GM18870 (cell line): ENCODE measurements around the gene CKB.

Experiments used
- ATAC-seq: cut with Tn5 transposase; IDR thresholded peaks from one replicate; pipeline ENCODE4 v1.9.1; 2021; ENCODE audit warnings: moderate library complexity; ENCODE audit not compliant: unreplicated experiment

Gene CKB

DNA sequence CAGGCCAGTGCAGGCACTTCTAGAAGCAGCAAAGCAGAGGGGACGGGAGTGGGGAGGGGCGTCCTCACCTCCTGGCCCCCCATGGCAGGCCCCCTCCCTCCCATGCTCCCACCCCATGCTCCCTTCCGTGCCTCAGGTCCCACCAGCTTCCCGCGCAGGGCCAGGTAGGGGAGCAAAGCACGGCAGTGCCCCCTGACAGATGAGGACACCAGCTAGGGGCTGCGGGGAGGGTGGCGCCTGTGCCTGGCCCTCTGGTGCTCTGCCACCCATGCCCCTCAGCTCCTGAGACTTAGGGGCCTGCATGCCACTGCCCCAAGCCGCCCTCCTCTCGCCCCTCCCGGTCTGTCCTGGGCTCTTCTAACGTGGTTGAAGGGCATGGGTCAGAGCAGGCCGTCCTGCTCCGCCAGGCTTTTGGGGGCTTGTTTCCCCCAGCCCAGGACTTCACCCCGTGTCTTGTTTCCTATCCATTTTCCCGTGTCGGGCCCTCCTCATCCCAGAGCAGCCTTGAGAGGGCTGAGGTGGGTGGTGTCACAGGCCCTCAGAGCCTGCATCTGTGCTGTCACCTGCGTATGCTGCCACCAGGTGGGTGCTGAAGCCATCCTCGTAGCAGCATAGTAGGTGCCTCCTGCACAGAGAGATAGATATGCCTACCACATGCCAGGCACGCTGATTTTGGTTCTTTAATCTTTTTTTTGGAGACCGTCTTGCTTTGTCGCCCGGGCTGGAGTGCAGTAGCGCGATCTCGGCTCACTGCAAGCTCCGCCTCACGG is 16.6 kb upstream of the CKB start:
- no peak for ATAC-seq

DNA sequence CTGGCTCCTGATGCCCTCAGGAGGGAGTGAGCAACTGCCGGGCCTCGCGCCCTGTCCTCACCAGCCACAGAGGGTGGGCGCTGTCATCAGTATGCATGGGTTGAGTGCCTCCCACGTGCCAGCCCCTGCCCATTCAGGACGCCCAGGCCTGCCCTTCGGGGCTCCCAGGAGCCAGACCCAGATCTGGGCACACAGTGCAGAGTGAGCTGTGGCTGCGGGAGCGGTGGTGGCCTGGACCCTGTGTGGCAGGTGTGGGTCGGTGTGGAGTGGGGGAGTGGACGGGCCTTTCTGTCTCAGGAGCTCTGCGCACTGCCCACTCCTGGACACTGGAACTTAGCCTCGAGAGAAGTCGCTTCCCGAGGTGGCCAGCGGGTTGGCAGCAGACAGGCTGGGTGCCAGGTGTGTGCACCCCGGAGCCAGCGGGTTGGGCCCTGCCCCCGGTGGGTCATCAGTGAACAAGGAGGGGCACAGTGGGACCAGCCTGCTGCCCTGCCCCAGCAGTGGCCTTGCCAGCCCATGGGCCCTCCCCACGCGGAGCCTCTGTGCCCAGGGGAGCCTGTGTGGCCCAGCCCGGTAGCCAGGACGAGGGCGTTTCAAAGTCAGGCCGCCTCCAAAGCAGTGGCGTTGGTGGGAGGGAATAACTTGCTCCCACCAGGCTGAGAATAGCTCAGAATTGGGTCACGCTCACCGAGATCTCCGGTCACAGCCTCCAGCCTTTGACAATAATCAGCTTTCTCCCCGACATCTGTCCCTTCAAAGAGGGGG is 15.8 kb upstream of the CKB start:
- no peak for ATAC-seq

DNA sequence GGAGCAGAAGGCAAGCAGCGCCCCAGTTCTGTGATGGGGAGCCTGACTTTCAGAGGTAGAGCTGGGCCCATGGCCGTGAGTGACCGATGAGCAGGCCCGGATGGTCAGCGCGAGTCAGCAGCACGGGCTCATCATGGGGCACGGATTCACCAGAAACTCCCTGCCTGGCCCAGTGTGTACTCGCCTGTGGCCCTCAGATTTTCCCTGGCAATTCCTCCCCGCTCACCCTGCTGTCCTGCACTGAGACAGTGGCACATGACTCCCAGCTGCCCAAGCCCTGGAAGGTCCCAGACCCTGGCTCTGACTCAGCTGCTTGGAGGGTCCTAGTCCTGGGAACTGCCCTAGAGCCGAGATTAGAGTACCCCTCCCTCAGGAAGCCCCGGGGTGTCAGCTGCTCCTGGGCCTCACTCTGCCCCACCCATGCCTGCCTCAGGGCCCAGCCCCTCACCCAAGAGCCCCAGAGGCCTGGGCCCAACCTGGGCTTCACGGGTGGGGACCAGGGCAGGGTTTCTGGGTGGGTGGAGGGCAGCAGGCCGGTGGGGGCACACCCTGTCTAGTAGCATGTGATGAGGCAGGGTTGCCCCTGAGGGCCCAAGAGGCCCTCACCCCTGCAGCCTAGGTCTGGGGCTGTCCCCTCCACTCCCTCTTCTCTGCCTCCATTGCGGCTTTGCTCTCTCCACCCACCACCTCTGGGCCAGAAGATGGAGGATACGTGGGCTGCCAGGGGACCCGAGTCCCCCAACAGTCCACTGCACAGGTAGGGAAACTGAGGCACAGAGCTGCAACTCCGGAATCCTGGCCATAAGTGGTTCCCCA is 14.8 kb upstream of the CKB start:
- no peak for ATAC-seq

DNA sequence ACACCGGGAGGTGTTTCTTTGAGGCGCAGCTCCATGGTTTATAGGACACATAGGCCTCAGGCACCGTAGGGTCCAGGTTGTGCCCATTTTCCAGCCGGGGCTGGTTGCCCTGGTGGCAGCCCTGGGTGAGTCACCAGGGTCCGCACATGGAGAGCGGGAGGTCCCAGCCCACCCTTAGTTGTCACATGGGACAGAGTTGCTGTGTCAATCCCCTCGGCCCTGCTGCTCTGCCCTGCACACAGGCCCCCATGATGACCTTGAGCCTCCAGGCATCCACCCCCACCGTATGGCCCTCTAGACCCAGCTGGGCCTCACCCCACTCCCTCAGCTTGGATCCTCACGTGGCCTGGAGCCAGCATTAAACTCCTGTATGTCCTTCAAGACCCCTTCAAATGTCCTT is 14.1 kb upstream of the CKB start:
- no peak for ATAC-seq

DNA sequence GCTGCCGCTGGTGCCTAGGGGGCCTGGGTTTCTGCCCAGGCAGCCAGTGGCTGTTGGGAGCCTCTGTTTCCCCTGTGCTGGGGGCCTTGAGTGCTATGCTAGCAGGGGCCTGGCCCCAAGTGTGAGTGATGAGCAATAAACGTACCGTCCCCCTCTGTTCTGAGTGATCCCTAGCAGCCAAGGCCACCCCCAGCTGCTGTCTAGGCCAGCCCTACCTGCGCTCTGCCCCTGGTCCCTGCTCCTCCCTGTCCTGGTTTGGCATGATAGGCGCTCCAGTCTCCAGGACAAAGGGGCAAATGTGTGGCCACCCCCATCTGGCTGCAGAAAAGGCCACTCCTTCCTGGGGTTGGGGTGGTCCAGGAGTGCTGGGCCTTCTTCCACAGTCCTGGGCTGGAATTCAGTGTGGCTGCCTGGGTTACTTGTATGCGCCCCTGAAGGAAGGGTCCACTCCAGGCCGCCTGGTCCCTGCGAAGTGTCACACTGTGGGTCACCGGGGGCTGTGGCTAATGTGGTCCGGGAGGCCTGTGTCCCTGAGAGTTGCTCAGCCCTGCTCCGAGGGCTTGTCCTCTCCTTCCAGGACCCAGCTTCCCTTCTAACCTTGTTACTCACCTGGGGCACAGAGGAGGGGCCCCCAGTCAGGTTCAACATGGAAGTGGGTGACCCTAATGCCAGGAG is 13.4 kb upstream of the CKB start:
- no peak for ATAC-seq

DNA sequence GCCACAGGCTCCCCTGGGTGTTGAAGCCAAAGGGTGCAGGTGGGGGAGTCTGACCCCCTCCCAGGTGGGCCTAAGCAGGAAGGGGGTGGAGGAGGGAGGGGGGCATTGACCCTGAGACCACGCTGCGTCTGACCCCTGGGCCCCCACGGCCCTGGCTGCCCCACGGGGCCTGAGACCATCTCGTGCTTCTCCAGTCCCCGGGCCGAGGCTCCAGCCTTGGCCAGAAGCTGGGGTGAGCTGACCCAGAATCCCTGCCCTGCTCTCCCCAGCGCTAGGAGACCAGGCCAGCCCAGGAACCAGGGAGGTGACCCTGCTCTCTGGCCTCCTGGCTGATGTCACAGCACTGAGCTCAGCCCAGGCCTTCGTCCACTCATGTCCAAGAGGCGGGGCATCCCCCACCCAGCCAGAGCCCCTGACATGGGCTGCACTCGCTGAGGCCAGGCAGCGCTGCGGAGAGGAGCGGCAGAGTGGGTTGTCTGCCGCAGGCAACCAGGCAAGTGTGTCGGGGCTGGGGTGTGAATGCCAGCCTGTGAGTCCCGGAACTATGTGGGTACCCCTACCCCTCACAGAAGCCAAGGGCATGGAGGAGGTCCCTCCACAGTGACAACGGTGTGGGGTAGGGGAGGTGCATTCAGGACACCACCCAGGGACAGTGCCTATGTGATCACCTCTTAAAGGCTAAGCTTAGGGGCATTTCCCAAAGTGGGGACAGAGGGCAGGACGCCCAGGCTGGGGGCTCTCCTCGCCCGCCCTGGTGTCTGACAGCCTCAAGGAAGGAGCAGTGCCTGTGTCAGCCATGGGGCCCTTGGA is 12.7 kb upstream of the CKB start:
- ATAC-seq = no peak

DNA sequence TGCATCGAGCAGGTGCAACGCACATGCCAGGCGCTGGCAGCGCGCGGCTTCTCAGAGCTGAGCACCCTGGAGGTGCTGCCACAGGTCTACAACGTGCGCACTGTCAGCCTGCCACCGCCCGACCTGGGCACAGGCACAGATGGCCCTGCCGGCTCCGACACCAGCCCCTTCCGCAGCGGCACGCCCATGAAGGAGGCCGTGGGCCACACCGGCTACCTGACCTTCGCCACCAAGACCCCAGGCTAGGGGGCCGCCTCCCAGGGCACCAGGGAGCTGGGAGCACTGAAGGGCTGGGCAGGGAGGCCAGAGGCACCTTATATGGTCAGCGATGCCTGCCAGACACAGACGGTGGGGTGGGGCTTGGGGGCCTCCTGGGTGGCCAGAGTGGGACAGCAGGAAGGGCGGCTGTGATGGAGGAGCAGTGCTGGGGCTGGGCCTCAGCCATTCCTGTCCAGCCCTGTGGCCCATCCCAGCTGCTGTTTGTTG is 12.0 kb upstream of the CKB start:
- ATAC-seq = no peak

DNA sequence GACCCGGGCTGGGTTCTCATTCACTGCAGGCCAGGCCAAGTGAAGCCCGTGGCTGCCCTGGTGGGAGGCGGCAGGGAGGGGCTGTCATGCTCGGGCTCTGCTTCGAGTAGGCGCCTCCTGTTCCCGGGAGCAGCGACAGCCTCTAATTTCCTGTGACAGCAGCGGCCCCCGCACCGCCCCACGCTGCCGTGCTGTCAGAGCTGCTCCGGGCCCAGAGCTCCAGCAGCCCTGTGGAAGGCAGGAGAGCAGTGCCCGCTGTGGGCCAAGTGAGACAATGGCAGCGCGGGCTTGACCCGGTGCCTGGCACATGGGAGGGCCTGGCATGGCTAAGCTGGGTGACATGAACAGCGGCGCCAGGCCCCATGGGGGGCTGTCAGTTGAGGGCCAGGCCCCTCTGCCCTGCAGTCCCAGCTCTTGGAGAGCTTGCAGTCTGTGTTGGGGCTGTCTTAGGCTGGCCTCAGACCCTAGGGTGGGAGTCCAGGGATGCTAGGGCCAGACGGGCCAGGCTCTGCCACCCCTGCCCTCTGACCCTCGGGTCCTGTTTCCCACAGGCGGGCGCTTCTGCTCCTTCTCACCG is 11.5 kb upstream of the CKB start:
- ATAC-seq = no peak

DNA sequence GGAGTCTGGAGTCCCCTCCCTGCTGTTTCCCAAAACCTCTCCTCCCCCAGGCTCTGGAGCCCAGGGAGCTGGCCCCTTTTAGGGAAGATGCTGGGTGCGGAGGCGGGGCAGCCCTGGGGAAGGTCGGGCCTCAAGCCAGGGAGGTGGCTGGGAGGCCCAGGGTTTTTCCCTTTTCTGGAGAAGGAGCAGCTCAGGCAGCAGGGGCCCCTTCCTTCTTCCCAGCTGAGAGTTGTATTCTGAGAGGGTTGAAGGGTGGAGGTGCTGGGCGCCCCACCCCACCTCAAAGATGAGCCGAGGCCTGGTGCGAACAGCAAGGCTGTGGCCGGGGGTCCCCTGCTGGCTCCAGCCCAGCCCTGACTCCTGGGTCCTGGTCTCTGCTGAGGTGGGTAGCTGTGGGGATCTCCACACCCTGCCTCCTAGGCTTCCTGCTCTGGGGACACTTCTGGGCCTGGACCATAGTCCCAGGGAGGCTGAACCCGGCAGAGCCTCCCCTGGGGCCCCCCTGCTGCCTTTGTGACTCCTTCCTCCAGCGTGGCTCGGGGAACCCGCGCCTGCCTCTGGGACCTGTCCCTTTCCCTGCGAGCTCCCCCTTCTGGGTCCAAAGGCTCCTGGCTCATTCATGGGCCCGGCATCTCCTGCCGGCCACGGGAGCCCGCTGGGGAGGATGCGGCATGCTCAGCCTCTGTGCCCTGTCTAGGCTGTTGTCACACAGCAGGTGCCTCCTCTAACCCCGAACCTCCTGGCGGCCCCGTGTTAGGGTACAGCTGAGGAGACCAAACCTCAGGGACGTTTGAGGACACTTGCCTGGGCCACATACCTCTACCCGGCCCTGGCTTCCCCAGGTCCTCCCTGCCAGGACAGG is 10.7 kb upstream of the CKB start:
- ATAC-seq = no peak

DNA sequence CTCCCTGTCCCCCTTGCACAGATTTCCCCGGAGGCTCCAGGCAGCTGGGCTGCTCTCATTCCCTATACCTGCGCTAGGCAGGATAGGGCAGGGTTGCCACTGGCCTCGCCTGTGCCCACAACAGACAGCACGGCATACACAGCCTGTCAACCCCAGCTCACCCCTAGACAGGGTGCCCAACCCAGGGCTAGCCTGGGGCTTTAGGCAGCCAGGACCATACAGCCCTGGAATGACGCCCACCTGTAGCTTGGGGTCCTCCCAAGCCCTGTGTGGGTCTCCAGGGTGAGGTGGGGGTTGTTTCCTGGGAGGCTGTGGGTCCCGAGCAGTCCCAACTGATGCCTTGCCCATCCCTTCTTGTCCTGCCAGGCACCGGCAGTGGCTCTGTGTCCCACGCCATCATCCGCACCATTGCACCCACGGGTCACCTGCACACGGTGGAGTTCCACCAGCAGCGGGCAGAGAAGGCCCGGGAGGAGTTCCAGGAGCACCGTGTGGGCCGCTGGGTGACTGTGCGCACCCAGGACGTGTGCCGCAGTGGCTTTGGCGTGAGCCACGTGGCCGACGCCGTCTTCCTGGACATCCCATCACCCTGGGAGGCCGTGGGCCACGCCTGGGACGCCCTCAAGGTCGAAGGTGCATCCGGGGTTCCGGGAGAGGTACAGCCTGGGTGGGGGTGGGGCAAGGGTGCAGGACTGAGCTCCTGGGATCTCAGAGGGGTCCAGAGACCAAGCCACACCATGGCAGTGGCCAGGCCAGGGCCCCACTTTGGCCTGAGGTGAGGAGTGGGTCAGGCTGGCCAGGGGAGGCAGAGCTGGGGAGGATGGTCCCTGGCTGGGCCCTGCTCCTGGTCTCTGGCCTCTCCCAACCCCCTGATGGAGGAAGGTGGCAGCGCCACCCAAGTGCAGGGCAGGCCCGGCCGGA is 9.8 kb upstream of the CKB start:
- ATAC-seq = no peak

DNA sequence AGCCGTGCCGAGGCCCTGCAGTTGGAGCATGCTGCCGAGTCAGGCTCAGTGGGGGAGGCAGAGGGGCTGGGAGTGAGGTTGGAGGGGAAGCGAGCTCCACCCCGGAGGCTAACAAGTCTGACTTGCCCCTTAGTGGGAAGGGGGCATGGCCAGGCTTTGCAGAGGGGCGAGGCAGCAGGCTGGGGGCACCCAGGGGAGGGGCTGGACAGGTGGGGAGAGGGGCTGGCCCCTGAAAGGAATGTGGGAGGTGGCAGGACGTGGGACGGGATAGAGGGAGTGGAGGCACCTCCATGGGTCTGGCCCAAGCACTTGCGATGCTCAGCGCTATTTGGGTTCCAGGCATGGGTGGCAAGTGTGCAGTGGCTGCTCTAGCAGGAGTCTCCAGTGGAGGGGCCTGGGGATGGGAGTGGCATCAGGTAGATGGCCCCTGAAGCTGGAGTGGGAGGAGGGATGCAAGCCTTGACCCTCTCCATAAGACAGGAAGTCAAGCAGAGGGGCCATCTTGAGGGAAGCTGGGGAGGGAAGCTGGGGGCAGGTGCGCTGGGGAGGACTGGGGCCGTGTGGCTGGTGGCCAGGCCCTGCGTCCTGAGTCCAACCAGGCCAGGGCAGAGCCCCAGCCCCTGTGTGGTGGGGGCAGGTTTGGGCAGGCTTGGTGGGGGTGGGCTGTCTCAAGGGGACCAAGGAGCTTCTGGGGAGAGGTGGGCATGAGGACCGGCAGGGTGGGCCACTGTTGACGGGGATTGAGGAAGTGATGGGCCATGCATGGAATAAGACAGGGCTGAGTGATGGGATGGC is 9.0 kb upstream of the CKB start:
- no peak for ATAC-seq

DNA sequence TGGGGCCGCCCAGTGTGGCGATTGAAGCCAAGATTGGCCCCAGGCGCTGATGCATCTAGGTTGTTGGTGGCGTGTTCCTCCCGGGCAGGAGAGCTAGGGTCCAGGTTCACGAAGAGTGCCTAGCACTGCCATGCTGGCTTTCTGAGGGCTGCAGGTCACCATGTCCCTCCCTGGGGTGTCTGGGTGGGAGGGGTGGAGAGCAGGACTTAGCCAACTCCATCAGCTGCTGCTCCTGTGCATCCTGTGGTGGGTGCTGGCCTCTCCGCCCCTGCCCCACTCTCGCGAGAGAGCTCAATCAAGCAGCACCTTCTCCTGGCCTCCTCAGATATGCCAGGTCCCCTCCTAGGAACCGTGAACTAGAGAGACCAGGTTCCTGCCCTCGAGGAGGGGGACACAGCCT is 8.2 kb upstream of the CKB start:
- no peak for ATAC-seq

DNA sequence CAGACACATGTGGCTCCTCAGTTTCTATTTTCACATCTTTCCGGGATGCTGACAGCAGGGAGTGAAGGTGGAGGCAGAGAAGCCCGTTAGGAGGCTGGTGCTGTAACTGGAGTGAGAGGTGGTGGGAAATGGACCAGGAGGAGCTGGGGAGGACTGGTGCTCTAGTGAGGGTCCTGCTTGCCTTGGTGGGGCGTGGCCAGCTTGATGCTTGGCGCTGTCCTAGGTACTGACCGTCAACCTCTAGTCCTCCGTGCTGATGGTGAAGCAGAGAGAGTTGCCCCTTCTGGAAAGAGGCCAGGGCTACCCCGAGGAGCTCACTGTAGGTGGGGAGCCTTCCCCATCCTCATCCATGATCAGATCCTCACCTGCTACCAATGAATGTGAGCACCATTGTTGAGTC is 7.8 kb upstream of the CKB start:
- no peak for ATAC-seq

DNA sequence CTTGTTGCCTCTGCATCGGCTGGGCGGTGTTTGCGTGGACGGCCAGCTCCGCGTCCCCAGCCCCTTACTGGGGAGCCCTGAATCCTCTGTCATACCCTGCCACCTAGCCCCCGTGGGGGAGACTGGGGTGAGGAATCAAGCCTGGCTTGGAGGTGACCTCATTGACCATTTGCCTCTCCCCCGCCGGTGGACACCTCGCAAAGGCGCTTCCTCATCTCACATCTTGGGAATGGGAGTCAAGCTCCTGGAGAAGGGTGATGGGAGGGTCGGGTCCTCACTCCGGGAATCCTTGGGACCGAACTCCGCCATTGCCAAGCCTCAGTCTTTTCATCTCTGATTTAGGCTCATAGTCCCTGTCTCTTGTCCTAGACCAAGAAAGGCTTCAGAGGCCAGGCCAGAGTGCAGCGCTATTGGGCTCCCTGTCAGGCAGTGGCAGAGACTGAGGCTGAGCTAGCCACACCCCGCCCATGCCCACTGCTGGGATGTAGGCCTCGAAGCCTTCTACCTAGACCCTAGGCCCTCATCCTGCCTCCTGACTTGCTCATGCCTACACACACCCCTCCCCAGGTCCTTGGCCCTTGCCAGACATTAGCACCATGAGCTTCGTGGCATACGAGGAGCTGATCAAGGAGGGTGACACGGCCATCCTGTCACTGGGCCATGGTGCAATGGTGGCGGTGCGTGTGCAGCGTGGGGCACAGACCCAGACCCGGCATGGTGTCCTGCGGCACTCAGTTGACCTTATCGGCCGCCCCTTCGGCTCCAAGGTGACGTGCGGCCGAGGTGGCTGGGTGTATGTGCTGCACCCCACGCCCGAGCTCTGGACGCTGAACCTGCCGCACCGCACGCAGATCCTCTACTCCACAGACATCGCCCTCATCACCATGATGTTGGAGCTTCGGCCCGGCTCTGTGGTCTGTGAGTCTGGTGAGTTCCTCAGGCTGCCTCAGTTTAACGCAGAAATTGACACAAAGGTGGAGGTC is 7.0 kb upstream of the CKB start:
- no peak for ATAC-seq

DNA sequence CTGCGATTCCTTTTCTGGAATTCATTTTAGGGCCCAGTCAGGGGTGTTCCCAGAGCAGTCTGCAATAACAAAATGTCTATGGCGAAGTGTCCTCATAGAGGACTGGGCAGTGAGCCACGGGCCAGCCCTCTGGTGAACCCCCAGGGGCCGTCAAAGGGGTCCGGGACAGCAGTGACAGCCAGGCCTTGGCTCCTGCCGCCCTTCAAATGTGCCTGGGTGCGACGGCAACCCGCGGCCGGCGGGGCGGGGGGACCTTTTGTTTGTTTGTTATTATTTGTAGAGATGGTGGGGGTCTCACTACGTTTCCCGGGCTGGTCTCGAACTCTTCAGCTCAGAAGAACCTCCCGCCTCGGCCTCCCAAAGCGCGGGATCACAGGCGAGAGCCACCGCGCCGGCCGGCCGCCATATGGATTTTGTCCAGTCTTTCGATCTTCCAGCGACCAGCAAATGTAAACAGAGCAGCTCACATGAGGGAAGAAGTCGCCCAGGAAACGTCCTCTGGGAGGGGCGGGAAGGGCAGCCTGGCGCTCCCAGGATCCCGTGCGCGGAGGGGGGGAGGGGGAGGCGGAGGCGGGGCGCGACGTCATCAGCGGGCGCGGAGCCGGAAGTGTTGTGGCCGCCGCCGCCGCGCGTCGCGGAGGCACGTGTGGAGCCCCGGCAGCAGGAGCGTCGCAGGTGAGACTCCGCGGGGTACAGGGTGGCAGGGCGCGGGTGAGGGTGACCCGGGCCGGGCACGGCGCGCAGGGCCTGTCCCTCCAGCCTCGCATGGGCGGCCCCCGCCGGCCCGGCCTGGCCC is 6.2 kb upstream of the CKB start, which contains the start of gene TRMT61A:
Gene TRMT61A, plus strand, starts transcription at position 610 of the 796 bp plus-strand sequence. CDS start 783 bp downstream, outside the sequence.
- no peak for ATAC-seq
